ENCODE measurements around the gene MAST4.

- no peak for TF ChIP-seq CTCF (IDR thresholded peaks at IDR 0.05; ENCODE audit: low read depth, low read length)
- TF ChIP-seq EZH2phosphoT487 (IDR thresholded peaks at IDR 0.05; ENCODE audit: low read depth), result no peak
These were observed 493.8 kb downstream of the MAST4 start for GRCh38 chr5:67090040-67090439.

All from OCI-LY3 (cell line).